Keratinocyte (primary cell): ENCODE data around the gene MPPED1. TPM values are rescaled to one million over a fixed set of nuclear protein-coding genes. Genes with fewer than 3 reads are reported as not detected.

Source experiments
- DNase-seq: peaks from one replicate; pipeline ENCODE4 v3.0.0-alpha.2; 2011; ENCODE audit warnings: low read depth, missing footprints, low spot score
- FAIRE-seq: peaks from 2 replicates; lab custom pipeline; 2011; peaks lifted over from hg19 to GRCh38; lab: Jason Lieb, UNC
- H2AFZ ChIP-seq: 2 replicates; pipeline ENCODE4 v1.6.0; 2012; ENCODE audit warnings: low read length, control low read depth, inconsistent platforms; ENCODE audit not compliant: control insufficient read depth
- H3K27ac ChIP-seq: 2 replicates; pipeline ENCODE4 v1.5.1; 2011; ENCODE audit warnings: low read length; ENCODE audit not compliant: control insufficient read depth, insufficient read depth
- H3K27me3 ChIP-seq: 3 replicates; pipeline ENCODE4 v1.6.0; 2011; ENCODE audit warnings: low read length; ENCODE audit not compliant: control insufficient read depth, insufficient read depth; ENCODE audit errors: extremely low read depth
- H3K36me3 ChIP-seq, 2 experiments: 2 replicates in 1 of 2; 3 replicates in 1 of 2; pipeline ENCODE4 v1.5.1; 2011; ENCODE audit warnings: low read length in 2 of 2, mild to moderate bottlenecking in 1 of 2; ENCODE audit not compliant: control insufficient read depth in 2 of 2, insufficient read depth in 2 of 2; ENCODE audit errors: extremely low read depth in 1 of 2
- H3K4me1 ChIP-seq: 3 replicates; pipeline ENCODE4 v1.5.1; 2011; ENCODE audit warnings: low read length; ENCODE audit not compliant: control insufficient read depth, insufficient read depth; ENCODE audit errors: extremely low read depth
- H3K4me2 ChIP-seq: 3 replicates; pipeline ENCODE4 v1.6.0; 2011; ENCODE audit warnings: low read depth, low read length; ENCODE audit not compliant: control insufficient read depth, insufficient read depth; ENCODE audit errors: extremely low read depth
- H3K4me3 ChIP-seq, 3 experiments: fragments of 200-600 bp in 1 of 3; sonication (generic) in 1 of 3; 2 replicates in 2 of 3; 3 replicates in 1 of 3; pipeline ENCODE4 v1.5.1; 2011 to 2016; ENCODE audit warnings: low read length in 3 of 3, mild to moderate bottlenecking in 3 of 3, control low read depth in 2 of 3, inconsistent platforms in 1 of 3, low read depth in 1 of 3, mixed read lengths in 1 of 3, mixed run types in 1 of 3, moderate library complexity in 1 of 3; ENCODE audit not compliant: control insufficient read depth in 2 of 3, insufficient read depth in 2 of 3; ENCODE audit errors: extremely low read depth in 1 of 3
- H3K79me2 ChIP-seq: 2 replicates; pipeline ENCODE4 v1.6.0; 2012; ENCODE audit warnings: low read length; ENCODE audit not compliant: control insufficient read depth, insufficient read depth
- H3K9ac ChIP-seq: 3 replicates; pipeline ENCODE4 v1.6.0; 2011; ENCODE audit warnings: low read length; ENCODE audit not compliant: control insufficient read depth, insufficient read depth; ENCODE audit errors: extremely low read depth
- H3K9me1 ChIP-seq: 3 replicates; pipeline ENCODE4 v1.6.0; 2011; ENCODE audit warnings: low read length; ENCODE audit not compliant: control insufficient read depth, insufficient read depth; ENCODE audit errors: extremely low read depth
- H3K9me3 ChIP-seq: 2 replicates; pipeline ENCODE4 v1.5.1; 2012; ENCODE audit warnings: low read depth, low read length; ENCODE audit not compliant: control insufficient read depth
- H4K20me1 ChIP-seq: 3 replicates; pipeline ENCODE4 v1.6.0; 2011; ENCODE audit warnings: low read length; ENCODE audit not compliant: control insufficient read depth, insufficient read depth; ENCODE audit errors: extremely low read depth
- CTCF ChIP-seq, 3 experiments: IDR thresholded peaks in 1 of 3; conservative IDR thresholded peaks in 1 of 3; optimal IDR thresholded peaks in 1 of 3; 2 replicates in 2 of 3; 3 replicates in 1 of 3; pipeline versions ENCODE3 to v1.5.1; 2011; ENCODE audit warnings: low read length in 3 of 3, mild to moderate bottlenecking in 3 of 3, moderate library complexity in 2 of 3, control low read depth in 1 of 3, inconsistent platforms in 1 of 3; ENCODE audit not compliant: insufficient read depth in 2 of 3; ENCODE audit errors: extremely low read depth in 1 of 3
- EZH2 ChIP-seq: IDR thresholded peaks from one replicate; pipeline ENCODE4 v1.6.1; 2012; ENCODE audit warnings: inconsistent platforms, mild to moderate bottlenecking, low read length, moderate library complexity
- dilution Hi-C: fragments of 300-500 bp; cut with MboI; formaldehyde crosslinking; loops from one replicate; pipeline ENCODE4 v1.7.0; 2020; ENCODE audit warnings: low sequenced_read_pairs; ENCODE audit not compliant: extremely low pct_ligation_motif_present
- polyA plus RNA-seq, 5 experiments: library from polyadenylated mRNA; depleted of rRNA in 3 of 5; stranded (reverse) in 3 of 5; stranded (forward) in 1 of 5; unstranded in 1 of 5; fragments of >200 nt; gene quantifications; 1 replicate in 1 of 5; 2 replicates in 3 of 5; 3 replicates in 1 of 5; pipeline versions ENCODE4 v1.2.1 to v1.2.3, GENCODE V29; 2011 to 2012; ENCODE audit warnings: missing spikeins in 2 of 5, low read depth in 1 of 5, low replicate concordance in 1 of 5

MPPED1 gene
- polyA plus RNA-seq, 1 donor (not counting 4 experiments of a cell fraction or from before 2014, with no cell fraction given) = not detected

GRCh38 chr22:43533156-43533530 lies 121.3 kb downstream of the MPPED1 start:
- no peaks in the 10 kb centered on the region for H3K9me1 ChIP-seq
- H3K9me3 ChIP-seq = no peaks in the 10 kb centered on the region
- no peaks in the 10 kb centered on the region for H3K36me3 ChIP-seq
- no peak overlapping the region for H3K4me3 ChIP-seq
- H3K4me1 ChIP-seq = peaks cover 37% of the 10 kb centered on the region
- dilution Hi-C loops = no loop called here
- no peak overlapping the region for H3K4me2 ChIP-seq
- no peaks in the 10 kb centered on the region for H3K27me3 ChIP-seq
- H3K9ac ChIP-seq = no peak overlapping the region
- TF ChIP-seq CTCF (optimal IDR thresholded peaks at IDR 0.05 in 1 of 3, IDR thresholded peaks at IDR 0.05 in 1 of 3, conservative IDR thresholded peaks at IDR 0.05 in 1 of 3; ENCODE audit: extremely low read depth in 1 of 3, insufficient read depth in 2 of 3, low read length in 3 of 3) (no peak), EZH2 (no peak)
- no peak overlapping the region for H2AFZ ChIP-seq
- DNase-seq (no peak), FAIRE-seq (no peak)
- no peaks in the 10 kb centered on the region for H4K20me1 ChIP-seq
- H3K27ac ChIP-seq = no peak overlapping the region
- no peaks in the 10 kb centered on the region for H3K79me2 ChIP-seq

- Histone ChIP-seq H3K79me2 (no peaks in the 10 kb centered on the region), H3K9ac (no peak overlapping the region), H3K9me1 (no peaks in the 10 kb centered on the region), H2AFZ (no peak overlapping the region), H3K27ac (no peak overlapping the region), H3K4me3 (no peak overlapping the region), H3K4me1 (peaks cover 37% of the 10 kb centered on the region), H3K9me3 (no peaks in the 10 kb centered on the region), H3K27me3 (no peaks in the 10 kb centered on the region), H3K36me3 (no peaks in the 10 kb centered on the region), H3K4me2 (no peak overlapping the region), H4K20me1 (no peaks in the 10 kb centered on the region)
- dilution Hi-C loops = no loop called here
- TF ChIP-seq EZH2 (no peak), CTCF (optimal IDR thresholded peaks at IDR 0.05 in 1 of 3, IDR thresholded peaks at IDR 0.05 in 1 of 3, conservative IDR thresholded peaks at IDR 0.05 in 1 of 3; ENCODE audit: extremely low read depth in 1 of 3, insufficient read depth in 2 of 3, low read length in 3 of 3) (no peak)
- FAIRE-seq (no peak), DNase-seq (no peak)
These were observed 122.0 kb downstream of the MPPED1 start for GRCh38 chr22:43533656-43534428.
